ENCODE measurements around the gene SLIT1. TPM values are rescaled to one million over a fixed set of nuclear protein-coding genes. Genes with fewer than 3 reads are reported as not detected.

SLIT1 gene
- not detected for total RNA-seq

DNA sequence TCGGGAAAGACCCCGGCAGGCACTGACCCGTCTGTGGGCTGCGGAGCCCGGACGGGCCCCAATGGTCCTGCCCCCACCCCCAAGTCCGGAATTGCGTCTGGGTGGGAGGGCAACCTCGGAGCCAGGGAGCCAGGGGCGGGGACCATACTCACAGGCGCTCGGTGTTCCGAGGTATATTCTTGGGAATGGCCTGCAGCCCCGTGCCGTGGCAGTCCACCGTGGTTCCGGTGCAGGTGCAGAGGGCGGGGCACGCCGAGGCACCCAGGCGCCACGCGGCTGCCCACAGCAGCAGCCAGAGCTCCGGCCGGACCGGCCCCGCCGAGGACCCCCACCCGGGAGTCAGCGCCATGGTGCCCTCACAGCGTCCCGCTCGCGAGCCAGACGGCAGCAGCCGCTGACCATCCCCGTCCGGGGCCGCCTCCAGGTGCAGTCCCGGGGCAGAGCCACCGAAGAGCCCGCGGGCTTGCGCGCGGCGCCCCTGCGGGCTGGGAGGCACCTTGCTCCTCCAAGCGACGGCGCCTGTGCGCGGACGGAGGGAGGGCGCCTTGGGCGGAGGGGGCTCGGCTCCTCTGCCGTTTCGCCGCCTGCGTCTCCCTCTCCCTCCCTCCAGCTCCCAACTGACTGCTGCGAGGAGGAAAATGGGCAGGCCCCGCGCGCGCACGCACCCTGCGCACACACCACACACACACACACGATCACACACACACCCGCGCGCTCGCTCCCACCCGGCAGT lies at the start of gene SLIT1:
Gene SLIT1 (minus strand): TSS at position 634 of the 733 bp plus-strand sequence. CDS start 285 bp downstream, at position 349.
- intact Hi-C loops (cut with DNase I): no loop called here
- TF ChIP-seq, protein P1, sequence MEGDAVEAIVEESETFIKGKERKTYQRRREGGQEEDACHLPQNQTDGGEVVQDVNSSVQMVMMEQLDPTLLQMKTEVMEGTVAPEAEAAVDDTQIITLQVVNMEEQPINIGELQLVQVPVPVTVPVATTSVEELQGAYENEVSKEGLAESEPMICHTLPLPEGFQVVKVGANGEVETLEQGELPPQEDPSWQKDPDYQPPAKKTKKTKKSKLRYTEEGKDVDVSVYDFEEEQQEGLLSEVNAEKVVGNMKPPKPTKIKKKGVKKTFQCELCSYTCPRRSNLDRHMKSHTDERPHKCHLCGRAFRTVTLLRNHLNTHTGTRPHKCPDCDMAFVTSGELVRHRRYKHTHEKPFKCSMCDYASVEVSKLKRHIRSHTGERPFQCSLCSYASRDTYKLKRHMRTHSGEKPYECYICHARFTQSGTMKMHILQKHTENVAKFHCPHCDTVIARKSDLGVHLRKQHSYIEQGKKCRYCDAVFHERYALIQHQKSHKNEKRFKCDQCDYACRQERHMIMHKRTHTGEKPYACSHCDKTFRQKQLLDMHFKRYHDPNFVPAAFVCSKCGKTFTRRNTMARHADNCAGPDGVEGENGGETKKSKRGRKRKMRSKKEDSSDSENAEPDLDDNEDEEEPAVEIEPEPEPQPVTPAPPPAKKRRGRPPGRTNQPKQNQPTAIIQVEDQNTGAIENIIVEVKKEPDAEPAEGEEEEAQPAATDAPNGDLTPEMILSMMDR (IDR thresholded peaks at IDR 0.05): no peak
- H3K4me3 ChIP-seq: peak within 1 kb of the TSS in 1 of 2 donors; percentile 6
- H3K27ac ChIP-seq: no peak within 1 kb of the TSS
- H3K27me3 ChIP-seq: no peaks in the 10 kb centered on the region
- DNase-seq (ENCODE audit: low spot score in 2 of 2): no peak
- no peaks in the 10 kb centered on the region for H3K36me3 ChIP-seq
- H3K9me3 ChIP-seq: no peaks in the 10 kb centered on the region
- H3K4me1 ChIP-seq: peaks cover 0 to 3% of the 10 kb centered on the region in 2 donors

DNA sequence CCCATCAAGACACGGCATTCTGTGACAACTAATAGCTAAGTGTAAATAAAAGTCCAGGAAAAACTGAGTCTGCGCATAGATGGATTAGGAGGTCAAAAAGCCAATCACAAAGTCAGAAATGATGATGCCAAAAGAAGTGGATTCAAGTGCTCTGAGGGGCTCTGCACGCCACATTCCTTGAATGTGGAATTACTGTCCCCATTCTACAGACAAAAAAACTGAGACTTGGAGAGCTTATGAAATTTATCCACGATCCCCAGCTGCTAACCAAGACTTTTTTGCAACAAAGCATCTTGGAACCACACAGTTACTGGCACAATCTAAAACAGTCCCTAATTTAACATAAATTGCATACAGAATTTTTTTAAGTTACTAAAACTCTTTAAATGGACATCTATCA lies 49.6 kb upstream of the SLIT1 start:
- TF ChIP-seq, protein P1 (IDR thresholded peaks at IDR 0.05): no peak
- no peaks in the 10 kb centered on the region for H3K9me3 ChIP-seq
- H3K27me3 ChIP-seq: no peaks in the 10 kb centered on the region
- H3K27ac ChIP-seq: no peak overlapping the region
- H3K4me3 ChIP-seq: no peak overlapping the region
- DNase-seq (ENCODE audit: low spot score in 2 of 2): no peak
- intact Hi-C loops (cut with DNase I): no loop called here
- peaks cover 0 to 5% of the 10 kb centered on the region in 2 donors for H3K36me3 ChIP-seq
- H3K4me1 ChIP-seq: no peaks in the 10 kb centered on the region

DNA sequence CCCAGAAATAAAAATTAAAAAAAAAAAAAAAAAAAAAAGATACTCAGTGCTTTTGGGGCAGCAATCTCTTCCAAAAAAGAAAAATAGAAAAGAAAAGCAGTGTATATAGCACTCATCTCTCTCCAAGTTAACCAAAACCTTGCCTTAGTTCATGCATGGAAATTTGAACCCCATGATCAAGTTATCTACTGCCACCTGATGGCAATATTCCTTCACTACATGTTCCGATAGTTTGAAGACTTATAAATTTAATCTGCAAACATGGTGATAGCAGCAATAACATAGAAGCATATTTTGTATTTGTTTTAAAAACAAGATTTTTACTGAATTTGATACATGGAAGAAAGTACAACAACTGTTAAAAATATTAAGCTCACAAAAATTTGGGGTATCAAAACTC lies 48.6 kb upstream of the SLIT1 start:
- Histone ChIP-seq H3K27me3 (no peaks in the 10 kb centered on the region), H3K36me3 (peaks cover 0 to 9% of the 10 kb centered on the region in 2 donors), H3K4me1 (no peaks in the 10 kb centered on the region), H3K9me3 (no peaks in the 10 kb centered on the region), H3K27ac (no peak overlapping the region), H3K4me3 (no peak overlapping the region)
- TF ChIP-seq, protein P1 (IDR thresholded peaks at IDR 0.05): peak in 2 of 3 experiments; percentile 28 to 49
- no peak for DNase-seq (ENCODE audit: low spot score in 2 of 2)
- intact Hi-C loops (cut with DNase I): no loop called here

DNA sequence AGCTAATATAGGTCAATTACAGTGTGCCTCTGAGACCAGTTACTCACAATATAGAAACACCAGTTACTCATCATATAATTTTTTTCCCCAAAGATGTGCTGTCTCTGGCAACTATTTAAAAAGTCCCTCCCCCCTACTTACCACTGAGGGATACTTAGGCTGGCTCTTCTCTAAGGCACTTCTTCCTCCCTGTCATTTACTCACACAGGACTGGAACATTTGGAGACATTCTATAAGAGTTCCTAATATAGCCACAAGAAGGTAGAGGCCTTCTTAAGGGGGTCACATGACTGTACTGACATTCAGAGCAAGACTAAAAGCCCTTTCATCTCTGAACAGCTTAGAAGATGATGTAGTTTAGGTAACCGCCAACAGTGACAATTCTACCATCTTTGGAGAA lies 44.4 kb upstream of the SLIT1 start:
- no peak overlapping the region for H3K4me3 ChIP-seq
- TF ChIP-seq, protein P1 (IDR thresholded peaks at IDR 0.05): no peak
- H3K27me3 ChIP-seq: no peaks in the 10 kb centered on the region
- intact Hi-C loops (cut with DNase I): no loop called here
- no peak overlapping the region for H3K27ac ChIP-seq
- H3K9me3 ChIP-seq: no peaks in the 10 kb centered on the region
- no peaks in the 10 kb centered on the region for H3K4me1 ChIP-seq
- H3K36me3 ChIP-seq: peaks cover 7 to 10% of the 10 kb centered on the region in 2 donors
- DNase-seq (ENCODE audit: low spot score in 2 of 2): no peak

DNA sequence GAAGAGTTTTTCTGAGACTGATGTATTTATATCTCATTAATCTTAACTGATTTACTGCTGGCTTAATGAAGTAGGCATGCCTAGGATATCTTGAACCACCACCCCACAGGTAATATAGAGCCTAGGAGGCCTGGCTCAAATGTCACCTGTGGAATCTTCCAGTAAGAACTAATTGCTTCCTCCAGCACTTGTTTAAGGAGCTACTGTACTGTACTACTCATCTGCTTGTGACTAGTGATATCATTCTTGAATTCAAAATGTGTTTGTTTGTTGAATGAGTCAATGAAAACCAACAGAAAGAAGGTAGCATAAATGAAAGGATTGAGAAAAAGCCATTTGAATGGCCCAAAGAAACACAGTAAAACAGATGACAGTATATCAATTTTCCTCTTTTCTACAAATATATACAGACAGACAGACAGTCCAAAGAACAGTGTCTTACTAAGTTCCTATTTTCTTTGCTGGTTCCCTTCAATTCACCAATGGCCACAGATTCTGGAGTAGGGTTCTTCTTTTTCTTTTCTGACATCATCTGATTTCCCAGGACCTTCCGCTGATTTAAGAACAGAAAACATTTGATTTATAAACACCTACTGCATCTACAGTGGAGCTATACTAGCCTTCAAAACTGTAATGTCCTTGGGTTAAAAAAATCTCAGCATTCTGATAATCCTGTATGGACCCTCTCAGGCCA lies 43.7 kb upstream of the SLIT1 start:
- Histone ChIP-seq H3K4me1 (no peaks in the 10 kb centered on the region), H3K27me3 (no peaks in the 10 kb centered on the region), H3K27ac (no peak overlapping the region), H3K36me3 (peaks cover 7 to 14% of the 10 kb centered on the region in 2 donors), H3K9me3 (no peaks in the 10 kb centered on the region), H3K4me3 (no peak overlapping the region)
- no peak for DNase-seq (ENCODE audit: low spot score in 2 of 2)
- intact Hi-C loops (cut with DNase I): no loop called here
- TF ChIP-seq, protein P1 (IDR thresholded peaks at IDR 0.05): no peak
